NCI-H128 (cell line): ENCODE data around the gene DFFB.

Experiments
- DNase-seq: peaks from one replicate; lab custom pipeline; 2025; ENCODE audit not compliant: unreplicated experiment; lab: John Stamatoyannopoulos, UW

Gene DFFB

GRCh38 chr1:3925256-3925655 lies 68.0 kb downstream of the DFFB start:
- DNase-seq = no peak

- DNase-seq = no peak
These were observed 68.5 kb downstream of the DFFB start for GRCh38 chr1:3925762-3926161.

- DNase-seq = no peak
These were observed 69.7 kb downstream of the DFFB start for GRCh38 chr1:3926956-3927355.

GRCh38 chr1:3928586-3928985 lies 71.3 kb downstream of the DFFB start:
- DNase-seq = no peak

GRCh38 chr1:3929126-3929525 lies 71.8 kb downstream of the DFFB start:
- DNase-seq = no peak

GRCh38 chr1:3930301-3931006 lies 73.2 kb downstream of the DFFB start:
- DNase-seq = no peak

- no peak for DNase-seq
These were observed 74.0 kb downstream of the DFFB start for GRCh38 chr1:3931007-3931912.

- DNase-seq = no peak
These were observed 75.1 kb downstream of the DFFB start for GRCh38 chr1:3932156-3932919.
